NCI-H1105 (cell line): ENCODE measurements around the gene UFC1.

Experiments used
- DNase-seq: peaks from one replicate; lab custom pipeline; 2025; lab: John Stamatoyannopoulos, UW

The UFC1 gene

DNA sequence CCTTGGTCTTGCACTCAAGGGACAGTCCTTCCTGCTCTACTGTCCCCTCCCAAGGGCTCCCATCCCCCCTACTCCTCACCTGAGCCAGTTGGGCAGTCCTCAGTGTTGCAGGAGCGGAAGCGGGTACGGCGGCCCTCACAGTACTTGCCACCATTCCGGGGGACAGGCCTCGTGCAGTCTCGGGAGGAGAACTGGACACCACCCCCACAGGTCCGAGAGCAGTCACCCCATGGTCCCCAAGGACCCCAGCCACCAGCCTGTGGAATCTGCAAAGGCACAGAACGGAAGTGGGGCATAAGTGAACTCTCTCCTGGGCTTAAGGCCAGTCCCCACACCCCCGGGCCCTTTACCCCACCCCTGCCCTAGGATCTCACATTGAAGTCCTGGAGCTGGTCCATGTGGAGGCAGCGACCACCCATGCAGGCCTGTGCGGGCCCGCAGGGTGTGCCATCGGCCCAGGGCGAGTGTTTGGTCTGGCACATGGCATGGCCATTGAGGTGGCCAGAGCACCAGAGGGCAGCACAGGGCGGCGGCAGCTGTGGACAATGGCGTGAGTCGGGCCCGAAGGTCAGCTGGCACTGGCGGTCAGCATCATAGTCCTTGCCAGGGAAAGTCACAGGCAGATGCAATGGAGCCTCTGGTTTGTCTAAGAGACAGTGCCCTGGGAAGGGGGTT is 39.9 kb downstream of the UFC1 start:
- no peak for DNase-seq

DNA sequence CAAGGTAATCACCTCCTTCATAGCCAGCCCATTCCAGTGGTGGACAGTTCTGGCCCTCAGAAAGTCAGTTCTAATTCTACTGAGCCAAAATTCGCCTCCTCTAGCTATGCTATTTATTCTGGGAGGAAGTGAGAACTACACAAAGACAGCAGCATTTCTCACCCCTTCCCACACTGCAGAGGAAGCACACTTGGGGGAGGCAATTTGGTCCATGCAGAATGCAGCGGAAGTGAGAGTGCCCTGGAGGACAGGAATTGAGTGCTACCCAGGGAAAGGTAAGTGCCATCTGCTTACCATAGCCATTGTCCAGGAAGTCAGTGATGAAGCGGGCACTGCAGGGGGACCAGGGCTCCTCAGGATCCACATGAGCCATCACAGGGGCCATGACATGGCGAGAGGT is 41.4 kb downstream of the UFC1 start:
- DNase-seq, result no peak

DNA sequence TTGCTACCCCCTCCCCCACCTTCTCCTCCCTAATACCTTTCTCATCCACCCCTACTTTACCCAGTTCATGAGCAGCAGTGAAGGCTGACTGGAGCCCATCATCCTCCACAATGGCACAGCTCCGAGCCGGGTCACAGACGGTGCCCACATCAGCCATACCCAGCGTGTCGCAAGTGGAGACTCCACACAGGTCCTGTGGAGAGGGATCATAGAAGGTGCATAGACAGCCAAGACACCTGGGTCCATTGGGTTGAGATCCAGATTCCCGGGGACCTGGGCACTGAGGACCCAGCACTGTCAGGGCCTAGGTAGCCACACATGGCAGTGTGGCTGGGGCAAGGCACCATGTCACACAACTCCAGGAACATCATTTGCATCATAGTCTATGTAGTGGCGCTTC is 42.3 kb downstream of the UFC1 start:
- no peak for DNase-seq

DNA sequence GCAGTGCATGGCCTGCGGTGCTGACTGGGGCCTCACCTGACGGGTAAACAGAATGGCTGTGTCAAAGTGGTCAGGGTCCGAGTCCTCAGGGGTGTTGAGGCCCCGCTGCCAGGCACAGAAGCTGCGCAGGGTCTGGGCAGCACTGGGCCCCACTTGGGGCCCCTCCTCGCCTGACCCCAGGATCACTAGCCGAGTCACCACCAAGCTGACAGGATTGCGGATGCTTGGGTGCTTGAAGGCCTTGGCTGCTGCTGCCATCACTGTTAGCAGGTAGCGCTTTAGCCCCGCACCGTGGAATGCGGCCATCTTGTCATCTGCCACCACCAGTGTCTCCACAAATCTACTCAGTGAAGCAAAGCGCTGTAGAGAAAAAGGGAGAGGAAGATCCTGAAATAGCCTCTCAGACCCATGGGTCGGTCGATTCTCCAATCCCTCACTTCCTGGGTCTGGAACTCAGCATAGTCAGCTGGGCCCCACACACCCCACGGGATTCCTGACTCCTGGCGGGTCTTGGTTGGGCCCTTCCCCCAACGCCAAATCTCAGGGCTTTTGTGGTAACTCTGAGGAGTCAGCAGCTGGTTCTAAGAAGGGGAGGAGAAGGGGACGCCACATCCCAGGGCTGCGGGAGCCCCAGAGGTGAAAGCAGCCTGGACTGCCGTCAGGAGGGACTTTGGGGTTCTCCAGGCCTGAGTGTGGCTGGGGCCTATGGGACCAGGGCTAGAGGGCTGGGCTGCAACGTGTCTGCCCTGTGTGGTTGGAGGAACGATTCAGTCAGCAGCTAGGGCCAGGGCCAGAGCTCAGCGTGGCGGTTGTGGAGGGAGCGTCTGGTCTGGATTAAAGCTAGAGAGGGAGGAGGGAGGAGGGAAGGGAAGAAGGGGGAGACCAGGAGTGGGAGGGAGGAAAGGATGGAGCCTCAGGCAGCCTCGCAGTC is 43.0 kb downstream of the UFC1 start:
- no peak for DNase-seq

DNA sequence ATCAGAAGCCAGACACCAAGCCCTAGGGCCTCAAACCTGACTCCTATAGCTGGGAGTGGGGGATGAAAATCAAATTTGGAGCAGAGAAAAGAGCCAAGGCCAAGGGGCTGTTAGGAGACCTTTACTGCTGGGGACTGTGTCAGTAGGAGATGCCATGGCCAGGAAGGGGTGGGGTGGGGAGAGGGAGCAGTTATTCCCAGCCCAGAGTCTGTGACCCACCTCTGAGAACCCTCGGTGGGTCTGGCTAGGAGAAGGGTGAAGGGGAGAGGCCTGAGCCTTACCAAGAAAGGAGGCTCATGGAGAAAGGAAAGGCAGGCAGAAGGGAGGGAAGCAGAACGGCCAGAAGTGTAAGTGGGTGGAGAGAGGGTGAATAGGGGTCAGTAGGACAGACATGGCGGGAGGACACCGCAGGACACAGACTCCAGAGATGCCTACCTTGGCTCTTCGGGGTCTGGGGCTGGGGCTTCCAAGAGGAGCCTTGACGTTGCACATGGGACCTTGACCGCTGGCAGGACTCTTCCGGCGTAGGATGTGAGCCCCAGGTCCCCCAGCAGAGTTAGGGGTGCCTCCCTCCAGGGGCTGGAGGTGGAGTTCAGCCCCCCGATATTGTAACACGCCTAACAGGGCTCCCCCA is 43.9 kb downstream of the UFC1 start:
- no peak for DNase-seq

DNA sequence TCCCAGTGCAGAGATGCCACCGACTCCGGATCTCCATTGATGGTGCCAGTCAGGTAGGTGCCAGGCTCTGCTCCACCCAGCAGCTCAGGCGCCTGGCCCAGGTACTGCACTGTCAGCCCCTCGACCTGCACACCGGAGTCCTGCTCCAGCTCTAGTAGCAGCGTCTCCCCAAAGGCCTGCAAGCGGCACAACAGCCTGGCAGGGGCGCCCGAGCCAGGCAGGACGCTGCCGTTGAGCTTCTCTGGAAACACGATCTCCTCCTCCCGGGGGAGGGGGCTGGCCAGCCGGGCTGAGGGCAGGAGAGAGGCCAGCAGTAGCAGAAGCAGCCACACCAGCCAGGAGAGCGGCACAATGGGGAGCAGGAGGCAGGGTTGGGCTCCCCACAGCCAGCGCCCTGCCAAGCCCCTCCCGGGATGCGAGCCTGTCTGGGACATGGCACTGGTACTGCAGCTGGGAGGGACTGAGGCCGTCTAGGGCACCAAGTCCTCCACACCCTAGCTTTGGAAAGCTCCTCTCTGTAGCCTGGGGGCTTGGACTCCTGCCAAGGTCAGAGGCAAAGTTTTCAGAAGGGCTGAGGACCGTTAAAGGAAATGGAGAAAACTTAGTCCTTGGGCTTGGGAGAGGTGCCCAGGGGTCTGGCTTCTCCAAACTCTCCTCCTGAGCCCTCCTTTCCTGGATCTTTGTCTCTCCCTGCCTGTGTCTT is 44.6 kb downstream of the UFC1 start:
- peak; percentile 24 for DNase-seq

DNA sequence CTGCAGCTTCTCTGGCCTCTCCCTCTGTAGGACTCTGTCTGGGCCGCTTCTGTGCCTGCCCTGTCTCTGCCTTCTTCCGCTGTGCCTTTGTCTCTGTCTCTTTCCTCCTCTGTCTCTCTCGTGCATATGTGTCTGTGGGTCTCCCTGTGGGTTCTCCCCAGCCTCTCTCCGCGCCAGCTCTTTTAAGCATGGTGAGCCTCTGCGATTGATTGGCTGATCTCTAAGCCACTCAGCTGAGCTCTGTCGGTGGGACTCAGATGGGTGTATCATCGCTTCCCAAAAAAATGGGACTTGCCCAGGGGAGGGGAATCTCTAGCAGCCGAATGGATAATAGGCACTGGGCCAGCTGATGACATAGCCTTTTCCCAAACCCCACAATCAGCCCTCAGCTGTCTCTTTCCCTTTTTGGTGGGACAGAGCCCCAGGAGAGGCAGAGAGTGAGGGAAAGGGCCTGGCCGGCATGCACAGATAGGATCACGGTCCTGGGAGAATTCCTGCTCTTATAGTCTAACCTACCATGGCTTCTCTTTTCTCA is 45.2 kb downstream of the UFC1 start, which contains the start of gene ADAMTS4:
TSS of gene ADAMTS4 (minus strand) at position 158 of the 535 bp plus-strand sequence. CDS start 427 bp downstream, outside the sequence.
- no peak for DNase-seq

DNA sequence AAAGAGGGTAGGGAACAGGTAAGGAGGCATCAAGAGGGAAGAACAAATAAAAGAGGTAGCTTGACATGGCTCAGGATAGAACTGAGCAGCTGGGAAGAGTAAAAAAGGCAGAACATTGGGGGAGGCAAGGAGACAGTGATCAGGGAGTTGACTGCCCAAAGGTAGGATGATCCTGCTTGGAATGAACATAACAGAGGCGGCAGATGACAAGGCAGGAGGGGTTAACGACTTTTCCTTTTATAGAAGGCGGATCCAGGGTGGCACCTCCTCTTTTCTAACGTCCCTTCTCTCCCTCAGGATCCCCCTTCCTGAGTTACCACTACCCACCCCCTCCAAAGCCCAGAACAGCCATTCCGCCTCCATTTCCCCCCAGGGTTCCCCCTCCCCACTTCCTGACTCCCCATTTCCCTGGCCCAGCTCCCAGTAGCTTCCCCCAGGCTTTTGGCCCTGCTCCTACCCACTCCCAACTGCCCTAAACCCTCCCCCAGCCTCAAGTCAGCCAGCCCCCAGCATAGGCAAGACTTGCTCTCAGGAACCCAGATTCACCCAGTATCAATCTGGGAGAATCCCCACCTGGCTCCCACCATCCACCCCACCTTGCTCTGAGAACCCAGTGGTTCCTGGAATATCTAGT is 45.8 kb downstream of the UFC1 start:
- DNase-seq, result no peak

DNA sequence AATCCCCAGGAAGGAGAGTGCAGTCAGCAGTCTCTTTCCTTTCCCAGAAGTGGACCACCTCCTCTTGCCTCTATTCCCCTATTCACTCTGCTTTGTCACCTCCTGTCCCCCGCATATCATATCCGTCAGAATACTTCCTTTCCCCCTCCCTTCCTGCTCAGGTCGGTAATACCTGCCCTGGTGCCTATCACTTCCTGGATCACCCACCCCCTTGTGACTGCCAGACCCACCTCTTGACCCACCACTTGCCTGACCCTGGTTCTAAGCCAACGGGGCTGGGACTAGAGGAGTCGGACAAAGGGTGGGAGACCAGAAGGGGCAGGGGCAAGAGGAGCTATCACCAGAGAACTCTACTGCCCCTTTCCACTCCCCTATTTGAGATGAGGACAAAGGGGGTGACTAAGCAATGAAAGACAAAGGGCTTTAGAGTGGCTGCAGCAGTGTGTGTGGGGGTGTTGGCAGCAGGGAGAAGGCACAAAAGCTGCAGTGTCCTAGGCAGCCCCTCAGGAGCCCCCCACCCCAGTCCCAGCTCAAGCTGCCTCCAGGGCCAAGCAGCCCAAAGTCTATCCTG is 46.7 kb downstream of the UFC1 start:
- DNase-seq, result no peak

DNA sequence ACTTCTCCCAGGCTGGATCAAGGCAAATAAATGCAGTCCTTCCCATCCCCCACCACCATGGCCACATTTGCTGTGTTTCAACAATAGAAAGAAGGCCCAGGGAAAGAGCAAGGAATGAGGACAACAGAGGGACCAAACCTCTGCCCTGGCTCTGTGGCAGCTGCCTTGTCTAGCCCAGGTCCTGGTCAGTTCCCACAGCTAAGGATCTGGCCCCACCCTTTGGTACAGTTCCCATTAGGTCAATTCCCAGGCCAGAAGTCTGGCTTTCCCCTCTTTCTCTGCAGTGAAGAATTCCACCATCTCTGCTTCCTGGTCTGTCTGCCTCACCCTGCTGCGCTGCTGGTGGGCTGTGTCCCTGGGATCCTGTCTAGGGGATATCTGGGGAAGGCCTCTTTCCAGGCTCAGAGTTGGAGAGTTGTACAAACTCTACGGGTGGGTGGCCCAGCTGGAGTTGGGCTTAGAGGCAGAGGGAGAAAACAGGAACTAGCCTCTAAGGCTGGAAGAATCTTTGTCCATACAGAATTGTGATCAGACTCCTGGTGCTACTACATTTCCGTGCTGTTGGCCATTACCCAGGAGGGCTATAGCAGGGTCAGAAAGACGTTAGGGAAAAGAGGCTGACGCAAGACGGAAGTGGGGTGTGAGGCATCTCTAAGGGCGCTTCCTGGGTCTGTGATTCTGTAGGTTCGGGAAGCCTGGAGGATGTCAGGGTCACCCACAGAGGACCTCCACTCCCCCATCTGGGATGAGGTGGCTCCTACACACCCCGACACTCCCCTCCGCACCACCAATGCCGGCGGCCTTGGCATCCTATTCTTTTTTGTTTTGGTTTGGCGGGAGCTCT is 47.4 kb downstream of the UFC1 start:
- DNase-seq, result no peak

DNA sequence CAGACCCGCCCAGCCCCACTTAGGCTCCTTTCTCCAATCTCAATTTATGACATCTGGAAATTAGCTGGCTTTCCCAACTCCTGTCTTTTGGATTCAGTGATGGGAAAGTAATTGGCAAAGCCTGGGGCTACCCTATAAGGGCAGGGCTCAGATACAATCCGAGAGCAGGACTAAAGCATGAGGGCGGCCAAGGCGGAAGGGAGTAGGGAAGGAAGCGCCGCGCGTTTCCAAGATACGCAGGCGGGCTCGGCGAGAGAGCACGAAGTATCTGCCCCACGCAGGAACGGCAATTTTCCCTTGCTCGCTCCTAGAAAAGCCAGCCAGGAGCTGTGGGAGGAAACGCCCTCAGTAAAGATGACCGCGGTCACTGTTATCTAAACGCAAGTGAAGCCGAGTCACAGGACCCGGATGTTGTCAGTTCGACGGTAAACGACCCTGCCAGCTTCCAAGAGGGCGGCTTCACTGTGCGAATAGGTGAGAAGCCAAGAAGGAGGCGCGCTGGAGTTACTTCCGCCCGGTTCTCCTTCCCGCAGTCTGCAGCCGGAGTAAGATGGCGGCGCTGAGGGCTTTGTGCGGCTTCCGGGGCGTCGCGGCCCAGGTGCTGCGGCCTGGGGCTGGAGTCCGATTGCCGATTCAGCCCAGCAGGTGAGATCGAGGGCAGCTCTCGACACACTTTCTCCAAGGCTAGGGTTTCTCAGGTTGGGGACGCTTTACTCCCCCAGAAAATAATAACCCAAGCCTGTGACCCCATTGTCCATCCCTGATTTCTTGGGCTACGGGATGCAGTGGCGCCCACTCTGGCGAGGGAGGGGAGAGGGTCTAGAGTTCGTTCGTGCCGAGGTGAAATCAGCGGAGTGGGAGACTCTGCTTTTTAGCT is 48.3 kb downstream of the UFC1 start, which contains the start of gene NDUFS2:
TSS of gene NDUFS2 (plus strand) at position 532 of the 877 bp plus-strand sequence. CDS start at position 551, 19 bp downstream.
- peak; percentile 99 for DNase-seq

DNA sequence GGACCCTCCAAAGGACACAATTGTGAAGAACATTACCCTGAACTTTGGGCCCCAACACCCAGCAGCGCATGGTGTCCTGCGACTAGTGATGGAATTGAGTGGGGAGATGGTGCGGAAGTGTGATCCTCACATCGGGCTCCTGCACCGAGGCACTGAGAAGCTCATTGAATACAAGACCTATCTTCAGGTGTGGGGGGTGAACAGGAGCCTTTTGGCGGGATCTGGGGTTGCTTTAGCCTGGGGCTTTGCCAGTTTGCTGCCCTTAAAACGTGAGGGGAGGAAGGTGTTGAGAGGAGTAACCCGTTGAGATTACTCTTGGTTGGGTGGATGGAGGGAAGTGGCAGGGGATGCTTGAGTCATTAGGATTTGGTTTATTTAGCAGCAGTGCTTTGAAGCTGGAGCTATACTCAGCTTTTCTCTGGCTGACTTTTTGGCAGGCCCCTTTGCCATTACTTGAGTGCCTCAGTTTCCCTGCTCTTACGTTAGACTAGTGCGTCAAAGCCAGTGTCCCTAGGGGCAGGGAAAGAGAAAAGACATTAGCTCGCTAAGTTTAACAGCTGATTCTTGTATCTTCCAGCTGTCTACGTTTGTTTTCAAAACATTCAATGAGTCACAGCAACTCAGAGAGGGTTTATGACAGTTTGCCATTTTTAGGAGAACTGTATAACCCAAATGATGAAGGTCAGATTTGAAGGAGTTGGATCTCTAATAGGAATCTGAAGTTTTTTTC is 52.8 kb downstream of the UFC1 start:
- no peak for DNase-seq

DNA sequence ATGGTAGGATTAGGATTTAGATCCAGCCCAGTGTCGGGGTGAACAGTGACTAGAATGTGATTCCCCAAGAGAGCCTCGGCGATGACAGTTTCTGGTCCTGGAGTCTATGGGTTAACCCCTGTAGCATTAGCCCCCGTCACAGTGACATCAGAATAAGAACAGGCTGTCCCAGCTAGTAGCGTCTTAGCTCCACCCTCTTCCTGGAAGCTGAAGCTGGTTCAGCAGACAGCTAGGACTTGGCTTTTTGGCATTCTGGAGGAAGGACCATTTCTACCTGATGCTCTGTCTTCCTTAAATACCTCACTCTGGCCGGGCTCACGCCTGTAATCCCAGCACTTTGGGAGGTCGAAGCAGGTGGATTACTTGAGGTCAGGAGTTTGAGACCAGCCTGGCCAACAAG is 53.4 kb downstream of the UFC1 start:
- DNase-seq, result no peak
